H1 (cell line): ENCODE data around the gene VWA5B2. TPM values are rescaled to one million over a fixed set of nuclear protein-coding genes. Genes with fewer than 3 reads are reported as not detected.

ENCODE experiments used
- CTCF ChIA-PET: fragments of 300-600 bp; sonication (Branson Sonifier 250); formaldehyde crosslinking; loops from one replicate; lab custom pipeline; 2021; ENCODE audit not compliant: partially characterized antibody; lab: Charles Lee
- POLR2A ChIA-PET: fragments of 300-600 bp; sonication (Branson Sonifier 250); formaldehyde crosslinking; loops from one replicate; lab custom pipeline; 2021; ENCODE audit warnings: inconsistent platforms; ENCODE audit not compliant: partially characterized antibody; lab: Charles Lee
- DNase-seq, 2 experiments: peaks; one replicate each; pipeline versions ENCODE4 v3.0.0 to v3.0.0-alpha.2; 2010 to 2022; ENCODE audit warnings: low spot score in 2 of 2, low read depth in 1 of 2, mixed read lengths in 1 of 2
- FAIRE-seq: peaks from 2 replicates; lab custom pipeline; 2011; peaks lifted over from hg19 to GRCh38; lab: Jason Lieb, UNC
- H2AFZ ChIP-seq: 2 replicates; pipeline ENCODE4 v1.8.1; 2012; ENCODE audit warnings: low read length, inconsistent platforms
- H2AK5ac ChIP-seq: 2 replicates; pipeline ENCODE4 v1.6.1; 2013; ENCODE audit warnings: low read depth, low read length
- H2BK120ac ChIP-seq: replicated peaks from 2 replicates; pipeline ENCODE3; 2013; ENCODE audit warnings: low read depth, low read length, inconsistent platforms
- H2BK12ac ChIP-seq: 2 replicates; pipeline ENCODE4 v1.6.1; 2013; ENCODE audit warnings: low read depth, low read length
- H2BK15ac ChIP-seq: 2 replicates; pipeline ENCODE4 v1.6.1; 2013; ENCODE audit warnings: low read length
- H2BK20ac ChIP-seq: 2 replicates; pipeline ENCODE4 v1.6.1; 2013; ENCODE audit warnings: low read length
- H2BK5ac ChIP-seq: 2 replicates; pipeline ENCODE4 v1.6.1; 2013; ENCODE audit warnings: low read depth, low read length
- H3K14ac ChIP-seq: 2 replicates; pipeline ENCODE4 v1.6.1; 2013; ENCODE audit warnings: inconsistent platforms; ENCODE audit not compliant: insufficient read length
- H3K18ac ChIP-seq: 2 replicates; pipeline ENCODE4 v1.6.1; 2013; ENCODE audit warnings: low read length; ENCODE audit errors: extremely low read depth
- H3K23ac ChIP-seq: 2 replicates; pipeline ENCODE4 v1.6.1; 2013; ENCODE audit warnings: inconsistent platforms; ENCODE audit not compliant: insufficient read length
- H3K23me2 ChIP-seq: 2 replicates; pipeline ENCODE4 v1.6.1; 2013; ENCODE audit warnings: low read depth, low read length
- H3K27ac ChIP-seq: 2 replicates; pipeline ENCODE4 v1.6.1; 2011; ENCODE audit warnings: low read depth, low read length, inconsistent platforms
- H3K27me3 ChIP-seq, 4 experiments: replicated peaks in 1 of 4; 1 replicate in 1 of 4; 2 replicates in 3 of 4; pipeline versions ENCODE4 v1.6.1 to v1.8.1; 2011 to 2013; ENCODE audit warnings: low read length in 3 of 4, mild to moderate bottlenecking in 3 of 4, inconsistent platforms in 2 of 4, mixed read lengths in 2 of 4, moderate library complexity in 1 of 4; ENCODE audit not compliant: control insufficient read depth in 3 of 4, insufficient read depth in 3 of 4; ENCODE audit errors: extremely low read depth in 1 of 4
- H3K36me3 ChIP-seq, 4 experiments: 2 replicates each; pipeline versions ENCODE4 v1.6.1 to v1.8.1; 2011 to 2013; ENCODE audit warnings: mild to moderate bottlenecking in 4 of 4, low read length in 3 of 4, moderate library complexity in 2 of 4, control low read depth in 1 of 4, inconsistent platforms in 1 of 4; ENCODE audit not compliant: insufficient read depth in 4 of 4, control insufficient read depth in 2 of 4
- H3K4ac ChIP-seq: replicated peaks from 2 replicates; pipeline ENCODE3; 2013; ENCODE audit warnings: low read length, low read depth, mixed read lengths, inconsistent platforms; ENCODE audit not compliant: insufficient read length
- H3K4me1 ChIP-seq, 4 experiments: replicated peaks in 1 of 4; 1 replicate in 1 of 4; 2 replicates in 3 of 4; pipeline versions ENCODE4 v1.6.1 to v1.8.1; 2011 to 2013; ENCODE audit warnings: low read length in 3 of 4, inconsistent platforms in 2 of 4, mixed read lengths in 1 of 4; ENCODE audit not compliant: insufficient read depth in 4 of 4, control insufficient read depth in 3 of 4
- H3K4me2 ChIP-seq, 2 experiments: 2 replicates each; pipeline versions ENCODE4 v1.6.1 to v1.8.1; 2011 to 2013; ENCODE audit warnings: low read depth in 2 of 2, low read length in 2 of 2, control low read depth in 1 of 2, inconsistent platforms in 1 of 2, mild to moderate bottlenecking in 1 of 2; ENCODE audit not compliant: insufficient read depth in 1 of 2
- H3K4me3 ChIP-seq, 4 experiments: fragments of 200-600, 300-600 bp in 1 of 4; sonication (generic), shearing (Covaris generic), sonication (Bioruptor Twin) in 1 of 4; 2 replicates each; pipeline versions ENCODE4 v1.5.1 to v1.8.1; 2011 to 2016; ENCODE audit warnings: low read length in 4 of 4, low read depth in 3 of 4, control low read depth in 2 of 4, inconsistent platforms in 2 of 4, mild to moderate bottlenecking in 2 of 4, mixed read lengths in 1 of 4, moderate library complexity in 1 of 4; ENCODE audit not compliant: insufficient read depth in 2 of 4; ENCODE audit errors: extremely low read depth in 1 of 4
- H3K56ac ChIP-seq: replicated peaks from 2 replicates; pipeline ENCODE3; 2013; ENCODE audit warnings: low read depth, mild to moderate bottlenecking, mixed read lengths, low read length, inconsistent platforms; ENCODE audit not compliant: insufficient read length
- H3K79me1 ChIP-seq: 2 replicates; pipeline ENCODE4 v1.6.1; 2013; ENCODE audit warnings: low read depth, low read length, control low read depth
- H3K79me2 ChIP-seq, 2 experiments: 2 replicates each; pipeline versions ENCODE4 v1.6.1 to v1.8.1; 2012 to 2013; ENCODE audit warnings: low read length in 2 of 2, mild to moderate bottlenecking in 2 of 2, inconsistent platforms in 1 of 2; ENCODE audit not compliant: insufficient read depth in 2 of 2, control insufficient read depth in 1 of 2
- H3K9ac ChIP-seq, 4 experiments: replicated peaks in 1 of 4; 1 replicate in 1 of 4; 2 replicates in 3 of 4; pipeline versions ENCODE4 v1.6.1 to v1.8.1; 2011 to 2013; ENCODE audit warnings: low read depth in 3 of 4, low read length in 3 of 4, control low read depth in 2 of 4, mild to moderate bottlenecking in 2 of 4, moderate library complexity in 2 of 4, inconsistent platforms in 1 of 4; ENCODE audit errors: extremely low read depth in 1 of 4
- H3K9me3 ChIP-seq, 2 experiments: 2 replicates each; pipeline versions ENCODE4 v1.6.1 to v1.8.1; 2012 to 2013; ENCODE audit warnings: mild to moderate bottlenecking in 2 of 2, moderate library complexity in 2 of 2, control low read depth in 1 of 2, inconsistent platforms in 1 of 2, low read depth in 1 of 2, low read length in 1 of 2, mixed read lengths in 1 of 2; ENCODE audit not compliant: insufficient read depth in 2 of 2
- H4K20me1 ChIP-seq, 2 experiments: replicated peaks in 1 of 2; 2 replicates each; pipeline versions ENCODE3 to v1.8.1; 2011 to 2013; ENCODE audit warnings: inconsistent platforms in 2 of 2, low read length in 2 of 2, mild to moderate bottlenecking in 1 of 2; ENCODE audit not compliant: insufficient read depth in 2 of 2, control insufficient read depth in 1 of 2
- H4K5ac ChIP-seq: 2 replicates; pipeline ENCODE4 v1.6.1; 2013; ENCODE audit warnings: low read length, low read depth, mixed read lengths, inconsistent platforms; ENCODE audit not compliant: insufficient read length
- H4K8ac ChIP-seq: 2 replicates; pipeline ENCODE4 v1.8.0; 2013; ENCODE audit warnings: mild to moderate bottlenecking, moderate library complexity, low read length, inconsistent platforms; ENCODE audit not compliant: insufficient read depth; ENCODE audit errors: extremely low read depth
- H4K91ac ChIP-seq: replicated peaks from 2 replicates; pipeline ENCODE3; 2013; ENCODE audit warnings: low read length, mixed read lengths, inconsistent platforms; ENCODE audit not compliant: insufficient read length
- KDM4A ChIP-seq: IDR thresholded peaks from one replicate; pipeline ENCODE4 v1.7.1; 2012; ENCODE audit warnings: low read depth, mild to moderate bottlenecking, moderate library complexity, low read length, inconsistent platforms; ENCODE audit not compliant: severe bottlenecking
- KDM5A ChIP-seq: fragments of 200-600 bp; IDR thresholded peaks from 2 replicates; pipeline ENCODE4 v1.7.1; 2012; ENCODE audit warnings: mild to moderate bottlenecking, low read length, inconsistent platforms, mixed read lengths
- SAP30 ChIP-seq: fragments of 300-600 bp; sonication (generic); IDR thresholded peaks from 2 replicates; pipeline ENCODE4 v1.7.1; 2012; ENCODE audit warnings: low read length, moderate library complexity, mild to moderate bottlenecking, inconsistent platforms; ENCODE audit not compliant: insufficient read depth, insufficient replicate concordance
- YY1 ChIP-seq: IDR thresholded peaks from 2 replicates; pipeline ENCODE4 v1.6.1; 2011; ENCODE audit warnings: low read depth, mild to moderate bottlenecking, low read length
- ZNF274 ChIP-seq: IDR thresholded peaks from 2 replicates; pipeline ENCODE4 v1.7.0; 2012; ENCODE audit warnings: low read length, borderline replicate concordance; ENCODE audit errors: extremely low read depth
- WGBS, 2 experiments: shearing (Covaris generic) in 1 of 2; methylation state at CpG; one replicate each; pipeline versions ENCODE4 v1.1.6 to v1.1.7; 2013 to 2015; ENCODE audit warnings: low lambda C conversion rate in 2 of 2, mixed read lengths in 2 of 2, inconsistent platforms in 1 of 2, low coverage in 1 of 2, missing lambda C conversion rate in 1 of 2; ENCODE audit not compliant: insufficient replicate concordance in 2 of 2, insufficient coverage in 1 of 2, insufficient read length in 1 of 2; ENCODE audit errors: extremely low coverage in 1 of 2, missing lambda C conversion rate in 1 of 2; 5-methylcytosine and 5-hydroxymethylcytosine counted together
- polyA plus RNA-seq, 7 experiments: library from polyadenylated mRNA; depleted of rRNA in 3 of 7; stranded (reverse) in 5 of 7; unstranded in 2 of 7; fragments of >200 nt in 5 of 7; fragments of 200-250 nt in 2 of 7; gene quantifications; 1 replicate in 5 of 7; 2 replicates in 1 of 7; 4 replicates in 1 of 7; pipeline versions ENCODE4 v1.2.1 to v1.2.3, GENCODE V29; 2011 to 2013; ENCODE audit warnings: missing spikeins in 2 of 7, mixed read lengths in 2 of 7
- total RNA-seq: library from RNA; stranded (reverse); fragmentation: NEBNext Ultra II Directional; extraction: Animal tissue kit (Norgen Biotek cat#: 25700); gene quantifications from 2 replicates; pipeline ENCODE4 v1.2.1, GENCODE V29; 2021

The VWA5B2 gene
- total and polyA plus RNA-seq, 2 of the 8 experiments (the other 6 are each of a cell fraction or from before 2014, with no cell fraction given): 0.53 to 0.56 TPM

DNA sequence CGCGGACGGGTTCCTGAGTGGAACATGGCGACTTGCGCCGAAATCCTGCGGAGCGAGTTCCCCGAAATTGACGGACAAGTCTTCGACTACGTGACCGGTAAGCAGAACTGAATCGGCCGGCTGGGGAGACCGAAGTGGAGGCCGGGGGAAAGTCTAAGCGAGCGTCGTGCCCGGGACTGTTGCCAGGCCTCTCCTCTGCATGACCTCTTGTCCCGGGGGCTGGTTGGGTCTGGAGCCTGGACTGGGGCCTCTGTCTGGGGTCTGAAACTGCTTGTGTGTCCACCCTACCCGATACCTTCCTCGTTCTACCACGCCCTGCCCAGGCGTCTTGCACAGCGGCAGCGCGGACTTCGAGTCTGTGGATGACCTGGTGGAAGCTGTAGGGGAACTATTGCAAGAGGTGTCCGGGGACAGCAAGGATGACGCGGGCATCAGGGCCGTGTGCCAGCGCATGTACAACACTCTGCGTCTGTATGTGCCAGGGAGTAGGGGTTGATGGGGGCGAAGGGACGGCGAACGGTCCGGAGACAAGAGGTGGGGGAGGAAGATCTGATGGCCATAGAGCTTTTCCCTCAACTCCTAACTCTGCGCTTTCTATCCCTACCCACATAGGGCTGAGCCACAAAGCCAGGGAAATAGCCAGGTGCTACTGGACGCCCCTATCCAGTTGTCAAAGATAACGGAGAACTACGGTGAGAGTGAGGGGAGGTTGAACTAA is 43.0 kb upstream of the VWA5B2 start, which contains the start of gene ABCF3:
TSS of gene ABCF3 (plus strand) at position 16 of the 718 bp plus-strand sequence. CDS start at position 25, 9 bp downstream.
- Histone ChIP-seq H2AFZ (peak within 1 kb of the TSS; percentile 94; the same call in 1 of the 2 replicates), H4K20me1 (peaks cover 3 to 11% of the 10 kb centered on the region in 2 experiments)
- TF ChIP-seq YY1: peak; percentile 48; the same call in 1 of the 2 replicates
- peak; percentile 7 for TF ChIP-seq KDM4A
- TF ChIP-seq ZNF274: no peak
- TF ChIP-seq KDM5A: peak; percentile 39; the same call in 1 of the 2 replicates
- TF ChIP-seq SAP30: peak; percentile 57
- TF ChIP-seq, all 59 proteins: peak for 4
- DNase-seq: no peak
- H2BK5ac ChIP-seq: peak within 1 kb of the TSS; percentile 83
- H4K5ac ChIP-seq: peak within 1 kb of the TSS; percentile 66
- H2BK12ac ChIP-seq: no peak within 1 kb of the TSS
- CTCF ChIA-PET: interaction anchor here (0.6 to 3.5 kb wide), 9 partner anchors 9 to 98 kb away, joined by 3 to 16 read pairs (median 5); no protein-coding TSS in a partner anchor
- H3K27me3 ChIP-seq: no peaks in the 10 kb centered on the region; a peak in 1 of 7 replicates
- peak within 1 kb of the TSS; percentile 5 for H3K56ac ChIP-seq
- H3K36me3 ChIP-seq: peaks cover 31 to 68% (median 40%) of the 10 kb centered on the region in 4 experiments
- H3K4me1 ChIP-seq: peaks cover 0 to 8% (median 5%) of the 10 kb centered on the region in 4 experiments; a peak in 6 of 7 replicates
- peak within 1 kb of the TSS; percentile 79 for H3K18ac ChIP-seq
- H3K4me2 ChIP-seq: peak within 1 kb of the TSS; percentile 97
- peak within 1 kb of the TSS; percentile 70 to 95 (median 82) for H3K9ac ChIP-seq
- POLR2A ChIA-PET: interaction anchor here (0.7 to 2.4 kb wide), 21 partner anchors 10 to 288 kb away, joined by 3 to 18 read pairs (median 3); partner anchors contain the start of genes AP2M1, CAMK2N2, DVL3 and EEF1AKMT4
- no peak within 1 kb of the TSS for H3K23ac ChIP-seq
- no peak within 1 kb of the TSS for H4K91ac ChIP-seq
- H3K14ac ChIP-seq: no peak within 1 kb of the TSS
- H3K27ac ChIP-seq: peak within 1 kb of the TSS; percentile 92
- no peak within 1 kb of the TSS; the same call in 1 of the 2 replicates for H2BK15ac ChIP-seq
- peaks cover 15% of the 10 kb centered on the region for H3K23me2 ChIP-seq
- no peak within 1 kb of the TSS for H2AK5ac ChIP-seq
- FAIRE-seq: no peak
- peak within 1 kb of the TSS; percentile 74 for H3K4ac ChIP-seq
- peak within 1 kb of the TSS; percentile 90; the same call in 1 of the 2 replicates for H4K8ac ChIP-seq
- H3K79me2 ChIP-seq: peaks cover 6 to 27% of the 10 kb centered on the region in 2 experiments; a peak in 3 of 4 replicates
- H2BK120ac ChIP-seq: peak within 1 kb of the TSS; percentile 38
- H3K4me3 ChIP-seq: peak within 1 kb of the TSS; percentile 86 to 96 (median 94)
- H3K79me1 ChIP-seq: peaks cover 10% of the 10 kb centered on the region
- no peak within 1 kb of the TSS for H2BK20ac ChIP-seq
- no peaks in the 10 kb centered on the region; a peak in 1 of 4 replicates for H3K9me3 ChIP-seq
- 7% methylated on average over 37 of the region's 45 CpGs; no CpG with 5 or more reads in 1 of the 2 experiments for WGBS, 2 experiments
